Measurements from ENCODE around the gene CD7.

DNA sequence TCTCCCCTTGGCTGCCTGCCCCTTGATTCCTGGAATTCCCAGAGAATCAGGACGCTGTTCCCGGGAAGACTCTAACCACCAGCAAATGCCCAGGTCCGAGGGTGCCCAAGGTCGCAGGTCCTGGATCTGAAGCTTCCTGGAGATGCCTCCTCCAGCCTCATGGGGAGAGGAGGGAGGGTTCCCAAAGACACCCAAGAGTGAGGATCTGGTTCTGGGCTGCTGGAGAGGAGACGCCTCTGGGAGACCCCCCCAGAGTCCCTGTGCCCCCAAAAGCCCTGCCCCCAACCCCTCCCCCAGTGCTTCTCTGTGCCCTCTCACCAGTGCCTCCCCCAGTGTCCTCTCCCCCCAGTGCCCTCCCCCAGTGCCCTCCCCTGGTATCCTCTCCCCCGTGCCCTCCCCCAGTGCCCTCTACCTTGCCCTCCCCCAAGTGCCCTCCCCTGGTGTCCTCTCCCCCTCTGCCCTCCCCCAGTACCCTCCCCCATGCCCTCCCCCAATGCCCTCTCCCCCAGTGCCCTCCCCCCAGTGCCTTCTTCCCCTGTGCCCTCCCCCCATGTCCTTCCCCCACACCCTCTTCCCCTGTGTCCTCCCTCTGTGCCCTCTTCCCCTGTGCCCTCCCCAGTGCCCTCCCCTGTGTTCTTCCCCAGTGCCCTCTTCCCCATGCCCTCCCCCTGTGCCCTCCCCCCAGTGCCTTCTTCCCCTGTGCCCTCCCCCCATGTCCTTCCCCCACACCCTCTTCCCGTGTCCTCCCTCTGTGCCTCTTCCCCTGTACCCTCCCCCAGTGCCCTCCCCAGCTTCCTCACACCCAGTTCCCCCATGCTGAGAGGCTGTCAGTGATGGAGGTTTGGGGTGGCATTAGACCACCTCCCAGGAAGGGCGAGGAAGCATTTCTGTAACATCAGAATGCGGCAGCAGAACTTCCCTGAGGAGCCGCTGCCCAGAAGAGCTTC lies 22.5 kb upstream of the CD7 start:
- TF ChIP-seq EZH2 (IDR thresholded peaks at IDR 0.05; ENCODE audit: borderline replicate concordance, low read depth, low read length, severe bottlenecking) (no peak), POLR2AphosphoS5 (IDR thresholded peaks at IDR 0.05; ENCODE audit: insufficient read depth, low read depth, low read length) (no peak), POLR2A (IDR thresholded peaks at IDR 0.05; ENCODE audit: low read depth, low read length) (no peak), GATA2 (IDR thresholded peaks at IDR 0.05; ENCODE audit: insufficient read depth, insufficient read length, low read depth, low read length) (no peak), MYC (IDR thresholded peaks at IDR 0.05; ENCODE audit: low read depth, low read length) (no peak), JUN (IDR thresholded peaks at IDR 0.05; ENCODE audit: borderline replicate concordance, insufficient read depth, insufficient read length, low read depth) (no peak)
- TF ChIP-seq, protein P1, sequence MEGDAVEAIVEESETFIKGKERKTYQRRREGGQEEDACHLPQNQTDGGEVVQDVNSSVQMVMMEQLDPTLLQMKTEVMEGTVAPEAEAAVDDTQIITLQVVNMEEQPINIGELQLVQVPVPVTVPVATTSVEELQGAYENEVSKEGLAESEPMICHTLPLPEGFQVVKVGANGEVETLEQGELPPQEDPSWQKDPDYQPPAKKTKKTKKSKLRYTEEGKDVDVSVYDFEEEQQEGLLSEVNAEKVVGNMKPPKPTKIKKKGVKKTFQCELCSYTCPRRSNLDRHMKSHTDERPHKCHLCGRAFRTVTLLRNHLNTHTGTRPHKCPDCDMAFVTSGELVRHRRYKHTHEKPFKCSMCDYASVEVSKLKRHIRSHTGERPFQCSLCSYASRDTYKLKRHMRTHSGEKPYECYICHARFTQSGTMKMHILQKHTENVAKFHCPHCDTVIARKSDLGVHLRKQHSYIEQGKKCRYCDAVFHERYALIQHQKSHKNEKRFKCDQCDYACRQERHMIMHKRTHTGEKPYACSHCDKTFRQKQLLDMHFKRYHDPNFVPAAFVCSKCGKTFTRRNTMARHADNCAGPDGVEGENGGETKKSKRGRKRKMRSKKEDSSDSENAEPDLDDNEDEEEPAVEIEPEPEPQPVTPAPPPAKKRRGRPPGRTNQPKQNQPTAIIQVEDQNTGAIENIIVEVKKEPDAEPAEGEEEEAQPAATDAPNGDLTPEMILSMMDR (IDR thresholded peaks at IDR 0.05; ENCODE audit: extremely low read depth in 1 of 2, insufficient read depth in 1 of 2, low read depth in 1 of 2, low read length in 2 of 2) = no peak
- TF ChIP-seq, protein P2, sequence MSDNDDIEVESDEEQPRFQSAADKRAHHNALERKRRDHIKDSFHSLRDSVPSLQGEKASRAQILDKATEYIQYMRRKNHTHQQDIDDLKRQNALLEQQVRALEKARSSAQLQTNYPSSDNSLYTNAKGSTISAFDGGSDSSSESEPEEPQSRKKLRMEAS (IDR thresholded peaks at IDR 0.05; ENCODE audit: insufficient read depth, insufficient read length) = no peak

All from endothelial cell of umbilical vein (primary cell).